Measurements from ENCODE around the gene PANX1. TPM values are rescaled to one million over a fixed set of nuclear protein-coding genes. Genes with fewer than 3 reads are reported as not detected.

PANX1 gene
- total and polyA plus RNA-seq, 10 of the 15 experiments (the other 5 are each of a cell fraction or from before 2014, with no cell fraction given), result 3.3 to 18.7 (median 14.4) TPM

DNA sequence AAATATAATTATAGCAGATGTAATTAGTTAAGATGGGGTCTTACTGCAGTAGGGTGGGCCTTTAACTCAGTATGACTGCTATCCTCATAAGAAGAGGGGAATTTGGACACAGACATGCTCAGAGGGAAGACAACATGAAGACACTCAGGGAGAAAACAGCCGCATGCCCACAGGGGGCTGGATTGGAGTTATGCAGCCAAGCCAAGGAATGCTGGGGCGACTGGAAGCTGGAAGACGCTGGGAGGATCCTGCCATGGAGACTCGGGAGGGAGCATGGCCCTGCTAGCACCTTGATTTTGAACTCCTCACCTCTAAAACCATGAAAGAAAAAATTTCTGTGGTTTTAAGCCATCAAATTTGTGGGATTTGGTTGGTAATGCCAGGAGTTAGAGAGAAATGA lies 40.9 kb downstream of the PANX1 start (continued):
- no peak for TF ChIP-seq ZNF687 (IDR thresholded peaks at IDR 0.05)
- no peak for TF ChIP-seq IRF3 (IDR thresholded peaks at IDR 0.05)
- TF ChIP-seq WRNIP1 (IDR thresholded peaks at IDR 0.05; ENCODE audit: borderline replicate concordance, low read depth, low read length), result no peak

DNA sequence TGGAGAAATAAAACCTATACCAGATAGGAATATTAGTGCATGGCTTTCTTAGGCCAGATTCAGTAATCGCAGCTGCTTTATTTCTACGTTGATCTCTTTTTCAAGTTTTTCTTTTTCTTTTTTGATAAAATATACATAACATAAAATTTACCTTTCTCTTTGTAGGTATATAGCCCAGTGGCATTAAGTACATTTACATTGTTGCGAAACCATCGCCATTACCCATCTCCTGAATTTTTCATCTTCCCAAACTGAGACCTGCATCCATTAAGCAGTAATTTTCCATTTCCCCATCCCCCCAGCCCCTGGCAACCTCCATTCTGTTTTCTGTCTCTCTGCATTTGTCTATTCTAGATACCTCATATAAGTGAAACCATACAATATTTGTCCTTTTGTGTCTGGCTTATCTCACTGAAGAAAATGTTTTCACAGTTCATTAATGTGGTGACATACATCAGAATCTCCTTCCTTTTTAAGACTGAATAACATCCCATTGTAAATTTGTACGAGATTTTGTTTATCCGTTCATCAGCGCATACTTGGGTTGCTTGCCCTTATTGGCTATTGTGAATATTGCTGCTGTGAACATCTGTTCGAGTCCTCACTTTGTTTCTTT lies 41.4 kb downstream of the PANX1 start:
- FAIRE-seq (no peak), ATAC-seq (no peak), DNase-seq (ENCODE audit: low read depth, low spot score) (no peak)
- POLR2A ChIA-PET, result no interaction called here
- SMC1A ChIA-PET (ENCODE audit: uncharacterized antibody, unreplicated experiment), result interaction anchor here (1.3 kb wide), 1 partner anchor 14 kb away, joined by 6 read pairs; no protein-coding TSS in a partner anchor
- Histone ChIP-seq H3K4me2 (ENCODE audit: control insufficient read depth, insufficient read depth) (no peak overlapping the region), H3K27ac (ENCODE audit: control insufficient read depth, insufficient read depth) (no peak overlapping the region), H3K4me1 (ENCODE audit: control insufficient read depth, insufficient read depth, low read length) (no peaks in the 10 kb centered on the region), H3K4me3 (no peak overlapping the region), H3K27me3 (replicated peaks in 1 of 2; ENCODE audit: control insufficient read depth in 2 of 2, insufficient read depth in 2 of 2, low read length in 1 of 2) (no peaks in the 10 kb centered on the region), H2AFZ (ENCODE audit: control insufficient read depth, low read depth, low read length) (no peak overlapping the region), H3K9me3 (replicated peaks; ENCODE audit: control insufficient read depth, insufficient read depth, low read length) (no peaks in the 10 kb centered on the region; the same call in 1 of the 3 replicates), H3K79me2 (ENCODE audit: control insufficient read depth, insufficient read depth, low read length) (peaks cover 6% of the 10 kb centered on the region), H3K36me3 (ENCODE audit: control insufficient read depth in 2 of 2, insufficient read depth in 2 of 2, low read length in 1 of 2) (no peaks in the 10 kb centered on the region), H3K9ac (ENCODE audit: control insufficient read depth, insufficient read depth, low read length) (no peak overlapping the region), H4K20me1 (ENCODE audit: control insufficient read depth, insufficient read depth) (peaks cover 3% of the 10 kb centered on the region; the same call in 1 of the 2 replicates)
- in situ Hi-C loops (cut with MboI) (loop anchor here (5.0 to 10.0 kb wide), 2 partner anchors 245 to 332 kb away; no protein-coding TSS in a partner anchor), intact Hi-C loops (cut with micrococcal nuclease; ENCODE audit: unreplicated experiment) (loop anchor here (5.0 kb wide), 2 partner anchors 257 to 432 kb away; no protein-coding TSS in a partner anchor)
- RAD21 ChIA-PET (ENCODE audit: unreplicated experiment), result interaction anchor here (1.8 kb wide), 1 partner anchor 332 kb away, joined by 7 read pairs; no protein-coding TSS in a partner anchor
- 87% methylated on average over 8 of the region's 8 CpGs for WGBS (ENCODE audit: insufficient coverage, insufficient replicate concordance, low lambda C conversion rate, missing lambda C conversion rate)
- BruUV-seq (replicated peaks), result no TSS peak
- CTCF ChIA-PET, result interaction anchor here (0.7 to 7.5 kb wide), 2 partner anchors 14 to 25 kb away, joined by 5 to 90 read pairs; no protein-coding TSS in a partner anchor
- TF ChIP-seq ATF3 (IDR thresholded peaks at IDR 0.05; ENCODE audit: borderline replicate concordance, extremely low read depth, low read depth, low read length) (no peak), SUPT20H (IDR thresholded peaks at IDR 0.05; ENCODE audit: borderline replicate concordance, control insufficient read depth, low read depth, low read length) (no peak), MYC (IDR thresholded peaks at IDR 0.05; ENCODE audit: insufficient read depth, insufficient read length, insufficient replicate concordance, low read length, severe bottlenecking) (no peak), RBBP5 (conservative IDR thresholded peaks at IDR 0.05) (no peak), SKIL (IDR thresholded peaks at IDR 0.05; ENCODE audit: low read depth, poor library complexity, severe bottlenecking) (no peak), MYB (IDR thresholded peaks at IDR 0.05; ENCODE audit: borderline replicate concordance, low read depth, low read length) (no peak), KLF5 (IDR thresholded peaks at IDR 0.05; ENCODE audit: partially characterized antibody) (no peak), GATAD2B (conservative IDR thresholded peaks at IDR 0.05; ENCODE audit: low read depth) (no peak), NFYA (IDR thresholded peaks at IDR 0.05; ENCODE audit: borderline replicate concordance, low read depth, low read length) (no peak), POLR2A (IDR thresholded peaks at IDR 0.05; ENCODE audit: low read depth, low read length) (no peak), RELA (IDR thresholded peaks at IDR 0.05; ENCODE audit: borderline replicate concordance, partially characterized antibody) (no peak)
